Activated CD8-positive, alpha-beta memory T cell treated with anti-CD3 and anti-CD28 coated beads, Interleukin-2, amount 50 U/mL, for 4 hours (primary cell): Measurements from ENCODE around the gene PIK3C2G.

Source experiments
- DNase-seq: peaks from one replicate; pipeline ENCODE4 v3.0.0-alpha.2; 2020

PIK3C2G gene

GRCh38 chr12:18345021-18345735 is 83.9 kb downstream of the PIK3C2G start:
- no peak for DNase-seq

GRCh38 chr12:18352312-18352711 is 91.0 kb downstream of the PIK3C2G start:
- no peak for DNase-seq

GRCh38 chr12:18355429-18355828 is 94.1 kb downstream of the PIK3C2G start:
- no peak for DNase-seq

DNA sequence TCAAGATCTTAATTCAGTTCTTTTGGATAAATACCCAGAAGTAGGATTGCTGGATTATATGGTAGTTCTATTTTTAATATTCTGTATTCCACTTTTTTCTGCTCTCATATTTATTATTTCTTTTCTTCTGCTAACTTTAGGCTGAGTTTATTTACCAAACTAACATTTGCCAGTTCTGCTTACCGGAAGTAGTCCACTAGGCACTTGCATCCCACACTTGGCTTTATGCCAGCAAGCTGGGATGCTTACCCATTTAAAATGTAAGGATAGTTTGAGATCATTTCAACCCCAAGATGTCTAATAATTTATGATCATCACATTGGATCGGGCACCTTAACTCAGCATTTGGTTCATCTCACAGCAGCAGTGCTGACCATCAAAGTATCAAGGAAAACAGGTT is 96.8 kb downstream of the PIK3C2G start:
- no peak for DNase-seq

GRCh38 chr12:18358930-18359329 is 97.6 kb downstream of the PIK3C2G start:
- no peak for DNase-seq

GRCh38 chr12:18361433-18361832 is 100.1 kb downstream of the PIK3C2G start:
- no peak for DNase-seq

- no peak for DNase-seq
Measured at GRCh38 chr12:18363321-18363720, 102.0 kb downstream of the PIK3C2G start.

GRCh38 chr12:18368594-18368993 is 107.3 kb downstream of the PIK3C2G start:
- no peak for DNase-seq

DNA sequence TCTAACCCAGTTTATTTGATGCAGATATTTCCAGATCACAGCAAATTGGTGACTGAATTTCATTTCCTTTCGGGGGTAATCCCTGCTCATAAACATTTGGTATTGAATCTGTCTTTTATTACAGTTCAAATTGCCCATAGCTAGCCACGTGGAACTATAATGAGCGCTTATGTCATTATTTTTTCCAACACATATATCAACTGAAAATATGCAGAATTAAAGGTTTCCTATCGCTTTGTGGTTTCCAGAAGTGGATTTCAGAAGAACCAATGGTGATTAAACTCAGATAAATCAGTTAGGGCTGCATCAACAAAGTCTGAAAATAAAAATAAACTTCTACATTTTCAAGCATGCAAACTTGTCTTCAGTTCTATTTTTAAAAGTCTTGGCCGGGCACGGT is 111.9 kb downstream of the PIK3C2G start:
- DNase-seq: no peak

DNA sequence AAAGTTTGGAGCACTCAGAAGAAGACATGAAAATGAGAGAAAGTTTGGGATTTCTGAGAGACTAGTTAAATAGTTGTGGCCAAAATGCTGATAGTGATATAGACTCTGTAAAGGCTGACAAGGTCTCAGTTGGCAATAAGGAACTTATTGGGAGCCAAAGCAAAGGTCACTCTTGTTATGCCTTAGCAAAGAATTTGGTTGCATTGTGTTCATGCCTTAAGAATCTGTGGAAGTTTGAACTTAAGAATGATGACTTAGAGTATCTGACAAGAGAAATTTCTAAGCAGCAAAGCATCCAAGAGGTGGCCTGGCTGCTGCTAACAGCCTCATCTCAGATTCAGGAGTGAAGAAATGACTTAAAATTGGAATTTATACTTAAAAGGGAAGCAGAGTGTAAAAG is 113.8 kb downstream of the PIK3C2G start:
- DNase-seq: no peak

DNA sequence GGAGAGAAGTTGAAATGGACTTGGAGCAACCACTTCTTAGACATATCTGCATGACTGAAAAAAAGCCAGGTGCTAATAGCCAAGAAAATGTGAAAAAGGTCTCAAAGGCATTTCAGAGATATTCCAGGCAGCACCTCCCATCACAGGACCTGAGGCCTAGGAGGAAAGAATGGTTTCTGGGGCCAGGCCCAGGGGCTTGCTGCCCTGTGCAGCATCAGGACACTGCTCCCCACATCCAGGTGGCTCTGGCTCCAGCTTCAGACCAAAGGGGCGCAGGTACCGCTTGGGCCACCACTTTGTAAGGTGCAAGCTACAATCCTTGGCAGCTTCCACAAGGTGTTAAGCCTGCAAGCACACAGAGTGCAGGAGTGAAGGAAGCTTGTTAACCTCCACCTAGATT is 114.3 kb downstream of the PIK3C2G start:
- DNase-seq: no peak

- DNase-seq: no peak
Measured at GRCh38 chr12:18382236-18382885, 121.0 kb downstream of the PIK3C2G start.

- no peak for DNase-seq
Measured at GRCh38 chr12:18383203-18383602, 121.9 kb downstream of the PIK3C2G start.

DNA sequence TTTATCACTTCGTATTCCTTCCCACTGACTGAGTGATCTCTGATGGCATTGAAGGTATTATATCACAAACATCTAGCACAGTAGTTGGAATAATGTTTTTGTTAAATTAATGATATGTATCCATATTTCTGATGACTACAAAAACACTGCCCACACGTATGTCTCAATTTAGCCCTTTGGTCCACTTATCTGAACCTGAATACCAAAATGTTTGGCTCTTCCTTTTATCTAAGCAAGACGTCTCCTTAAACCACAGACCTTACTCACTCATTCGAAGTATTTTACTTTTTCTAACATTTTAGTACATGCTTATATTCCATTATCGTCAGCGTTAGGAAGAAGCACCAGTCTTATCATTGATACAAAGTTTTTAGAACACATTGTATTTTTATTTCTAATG is 126.4 kb downstream of the PIK3C2G start:
- no peak for DNase-seq

- no peak for DNase-seq
Measured at GRCh38 chr12:18389820-18390219, 128.5 kb downstream of the PIK3C2G start.

DNA sequence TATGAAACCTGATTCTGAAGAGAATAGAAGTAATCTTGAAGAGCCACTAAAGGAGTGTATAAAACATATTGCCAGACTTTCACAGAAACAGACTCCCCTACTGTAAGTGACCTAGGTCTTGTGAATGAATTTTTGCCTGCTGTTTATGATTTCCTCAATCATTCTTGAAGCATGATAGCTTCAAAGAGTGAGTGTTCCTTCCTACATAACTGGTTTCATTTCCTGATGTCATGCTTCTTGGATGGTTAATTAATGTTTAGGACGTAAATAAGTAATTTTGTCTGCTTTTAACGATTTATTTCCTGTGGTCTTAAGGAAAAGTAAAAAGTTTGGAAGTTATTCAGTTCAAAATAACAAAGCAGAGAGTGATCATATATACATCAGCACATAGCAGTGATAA is 129.8 kb downstream of the PIK3C2G start:
- DNase-seq: no peak

DNA sequence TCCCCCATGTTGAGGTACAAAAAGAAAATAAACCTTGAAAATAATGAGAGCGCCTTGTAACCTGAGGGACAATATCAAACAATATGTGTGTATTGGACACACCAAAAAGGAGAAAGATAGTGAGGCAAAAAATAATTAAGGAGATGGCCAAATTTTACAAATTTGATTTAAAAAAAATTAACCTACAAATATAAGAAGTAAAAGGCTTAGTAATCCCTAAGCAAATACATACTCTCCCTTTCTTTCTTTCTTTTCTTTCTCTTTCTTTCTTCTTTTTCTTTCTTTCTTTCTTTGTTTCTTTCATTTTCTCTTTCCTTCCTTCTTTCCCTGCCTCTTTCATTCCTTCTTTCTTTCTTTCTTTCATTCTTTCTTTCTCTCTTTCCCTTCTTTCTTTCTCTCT is 133.4 kb downstream of the PIK3C2G start:
- no peak for DNase-seq

DNA sequence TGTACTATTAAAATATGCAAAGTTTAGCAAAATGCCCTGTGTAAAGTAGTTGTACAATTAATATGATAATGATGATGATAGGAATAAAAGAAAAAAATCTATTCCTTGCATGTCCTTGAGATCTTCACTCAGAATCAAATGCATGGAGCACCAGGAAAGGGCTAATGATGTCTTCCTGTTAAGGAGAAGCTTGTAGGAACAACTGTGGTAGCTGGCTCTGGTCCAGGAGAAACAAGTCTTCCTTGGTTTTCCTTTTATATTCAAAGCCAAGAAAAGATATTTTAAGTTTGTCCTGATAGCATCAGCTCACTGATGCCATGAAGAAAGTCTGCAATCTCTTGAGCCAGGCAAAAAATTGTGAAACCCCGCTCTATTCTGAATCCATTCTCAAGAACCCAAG is 138.9 kb downstream of the PIK3C2G start:
- no peak for DNase-seq

DNA sequence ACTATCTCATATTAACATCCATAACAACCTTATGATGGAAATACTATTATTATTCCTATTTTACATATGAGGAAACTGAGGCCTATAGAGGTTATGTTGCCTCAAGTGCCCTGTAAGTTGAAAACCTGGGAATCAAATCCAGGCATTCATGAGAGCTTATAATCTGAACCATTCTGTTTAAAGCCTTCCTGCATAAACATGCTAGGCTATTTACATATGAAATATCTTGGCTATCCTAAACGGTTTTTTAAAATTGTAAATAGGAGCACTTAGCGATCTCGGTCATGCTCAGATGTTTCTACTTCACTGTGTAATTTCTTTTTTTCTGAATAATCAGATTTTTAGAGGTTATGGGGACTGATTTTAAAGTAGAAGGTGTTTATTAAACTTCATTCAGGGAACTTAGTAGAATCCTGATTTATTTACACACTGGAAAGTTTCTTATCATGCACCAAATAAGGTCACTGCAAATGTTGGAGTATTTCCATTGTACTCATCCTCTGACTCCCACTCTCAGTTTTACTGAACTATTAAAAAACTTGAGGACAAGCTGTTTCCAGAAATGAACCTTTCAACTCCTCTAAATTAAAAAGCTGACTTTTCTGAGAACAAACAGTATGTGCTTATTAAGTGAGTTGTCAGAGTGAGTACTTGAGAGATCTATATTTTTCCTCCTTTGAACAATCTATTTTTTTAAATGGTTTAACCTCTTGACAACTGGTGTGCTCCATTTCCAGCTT is 141.7 kb downstream of the PIK3C2G start:
- DNase-seq: no peak

DNA sequence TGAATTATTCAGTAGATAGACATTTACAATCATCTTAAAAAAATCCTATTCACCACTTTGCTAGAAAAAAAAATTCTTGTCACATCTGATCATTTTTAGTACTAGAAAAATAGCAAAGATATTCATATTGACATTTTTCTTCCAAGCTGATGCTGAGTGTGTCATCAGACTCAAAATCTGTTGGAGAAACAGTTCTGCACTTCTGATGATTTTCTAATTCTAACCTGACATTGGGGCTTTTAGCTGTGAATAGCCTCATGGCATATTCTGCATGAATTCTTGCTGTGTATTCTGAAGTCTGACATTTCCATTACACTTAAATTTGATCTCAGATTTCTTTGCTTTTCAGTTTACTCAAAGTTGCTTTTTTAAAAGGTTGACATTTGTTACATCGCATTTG is 150.1 kb downstream of the PIK3C2G start:
- DNase-seq: no peak

DNA sequence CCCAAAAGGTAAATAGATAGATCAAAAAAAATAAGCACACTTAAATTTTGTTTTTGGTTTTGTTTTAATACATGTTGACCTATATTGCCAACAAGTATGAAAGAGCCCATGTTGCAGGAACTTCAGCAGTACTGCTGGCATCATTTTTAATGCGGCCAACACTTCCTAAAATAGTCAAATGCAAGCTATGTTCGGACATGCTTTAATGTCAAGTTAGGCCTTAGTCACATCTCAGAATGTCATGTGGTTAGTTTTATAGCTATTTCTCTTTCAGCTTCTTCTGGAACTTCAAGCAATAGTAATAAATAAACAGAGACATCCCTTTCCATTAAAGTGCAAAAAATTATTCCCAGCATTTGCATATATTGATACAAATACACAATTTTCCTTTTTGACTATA is 153.4 kb downstream of the PIK3C2G start:
- DNase-seq: no peak

- no peak for DNase-seq
Measured at GRCh38 chr12:18415227-18415626, 153.9 kb downstream of the PIK3C2G start.

- DNase-seq: no peak
Measured at GRCh38 chr12:18416412-18416811, 155.1 kb downstream of the PIK3C2G start.

- DNase-seq: no peak
Measured at GRCh38 chr12:18419311-18419710, 158.0 kb downstream of the PIK3C2G start.
